ENCODE data around the gene TNRC6A.
"Not testable (repeated sequence)": the region's sequence is repeated elsewhere in the genome, so short reads cannot be mapped to it uniquely, and the experiment has no call there.

The TNRC6A gene

DNA sequence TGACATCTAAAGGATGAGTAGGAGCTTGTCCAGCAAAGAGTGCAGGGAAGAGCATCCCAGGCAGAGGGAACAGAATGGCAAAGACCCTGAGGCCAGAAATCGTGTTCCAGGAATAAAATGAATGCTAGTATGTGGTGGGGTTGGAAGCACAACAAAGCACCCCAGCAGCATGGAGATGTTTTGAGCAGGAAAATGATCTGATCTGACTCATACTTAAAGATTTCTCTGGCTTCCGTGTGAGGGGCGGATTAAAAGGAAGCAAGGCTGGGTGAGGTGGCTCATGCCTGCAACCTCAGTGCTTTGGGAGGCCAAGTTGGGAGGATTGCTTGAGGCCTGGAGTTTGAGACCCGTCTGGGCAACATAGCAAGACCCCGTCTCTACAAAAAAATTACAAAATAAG is 118.6 kb downstream of the TNRC6A start:
- DNase-seq: no peak

DNA sequence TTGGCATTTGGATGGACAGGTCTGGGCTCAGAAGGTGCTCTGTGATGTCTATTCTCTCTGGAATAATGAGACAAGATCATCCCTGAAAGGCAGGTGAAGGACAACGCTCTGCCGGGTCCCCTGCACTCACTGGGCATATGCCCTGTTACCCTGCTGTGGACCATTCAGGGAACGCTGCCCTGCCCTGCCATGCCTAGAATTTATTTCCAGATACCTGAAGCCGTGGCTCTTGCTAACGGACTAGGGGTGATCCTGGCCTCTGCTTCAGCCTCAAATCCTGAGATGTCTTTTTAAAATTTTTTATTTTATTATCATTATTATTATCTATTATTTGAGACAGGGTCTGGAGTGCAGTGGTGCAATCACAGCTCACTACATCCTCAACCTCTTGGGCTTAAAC is 120.2 kb downstream of the TNRC6A start:
- no peak for DNase-seq

- DNase-seq: peak; percentile 62
Measured at GRCh38 chr16:24850289-24850938, 121.0 kb downstream of the TNRC6A start.

GRCh38 chr16:24851700-24852099 is 122.2 kb downstream of the TNRC6A start:
- peak; percentile 72 for DNase-seq

DNA sequence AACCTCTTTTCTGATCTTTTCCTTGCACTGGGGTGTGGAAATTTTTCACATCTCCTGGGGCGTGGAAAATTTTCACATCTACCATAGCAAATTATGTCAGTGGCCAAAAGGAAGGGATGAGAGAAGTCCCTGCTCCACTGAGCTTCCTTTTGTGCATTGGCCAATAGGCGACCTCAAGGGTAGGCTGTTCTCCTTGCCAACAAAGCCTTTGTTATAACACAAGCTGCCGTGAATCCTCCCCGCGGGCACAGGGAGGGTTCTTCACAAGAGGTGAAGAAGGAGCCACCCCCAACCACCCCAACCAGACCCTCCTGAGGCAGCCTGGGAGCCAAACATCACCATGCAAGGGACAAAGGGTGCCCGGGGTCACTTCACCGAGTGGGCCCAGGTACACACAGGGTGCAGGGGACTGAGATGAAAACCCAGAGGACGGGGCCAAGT is 122.8 kb downstream of the TNRC6A start:
- DNase-seq: no peak

GRCh38 chr16:24853169-24853824 is 123.8 kb downstream of the TNRC6A start:
- DNase-seq: no peak

GRCh38 chr16:24853830-24854229 is 124.4 kb downstream of the TNRC6A start:
- DNase-seq: no peak

DNA sequence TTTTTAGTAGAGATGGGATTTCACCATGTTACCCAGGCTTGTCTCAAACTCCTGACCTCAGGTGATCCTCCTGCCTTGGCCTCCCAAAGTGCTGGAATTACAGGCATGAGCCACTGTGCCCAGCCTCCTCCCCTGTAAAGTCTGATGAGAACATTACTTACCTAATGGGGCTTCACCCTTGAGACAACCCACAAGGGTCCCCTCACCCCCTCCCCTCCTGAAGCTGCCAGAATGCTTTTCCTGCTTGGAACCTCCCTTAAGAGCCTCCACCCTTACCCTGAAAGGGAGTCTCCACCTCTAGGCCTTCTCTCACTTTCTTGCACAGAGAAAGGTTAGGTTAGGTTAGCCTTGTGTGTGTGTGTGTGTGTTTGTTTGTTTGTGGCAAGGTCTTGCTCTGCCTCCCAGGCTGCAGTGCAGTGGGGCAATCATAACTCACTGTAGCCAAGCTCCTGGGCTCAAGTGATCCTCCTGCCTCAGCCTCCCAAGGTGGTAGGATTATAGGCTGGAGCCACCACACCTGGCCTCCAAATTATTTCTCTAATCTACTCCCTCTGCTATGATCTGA is 125.2 kb downstream of the TNRC6A start:
- DNase-seq: no peak

GRCh38 chr16:24855678-24856077 is 126.2 kb downstream of the TNRC6A start:
- DNase-seq: no peak

- not testable (repeated sequence) for DNase-seq
Measured at GRCh38 chr16:24856871-24857270, 127.4 kb downstream of the TNRC6A start.

- DNase-seq: peak; percentile 44
Measured at GRCh38 chr16:24858219-24859041, 129.0 kb downstream of the TNRC6A start.

DNA sequence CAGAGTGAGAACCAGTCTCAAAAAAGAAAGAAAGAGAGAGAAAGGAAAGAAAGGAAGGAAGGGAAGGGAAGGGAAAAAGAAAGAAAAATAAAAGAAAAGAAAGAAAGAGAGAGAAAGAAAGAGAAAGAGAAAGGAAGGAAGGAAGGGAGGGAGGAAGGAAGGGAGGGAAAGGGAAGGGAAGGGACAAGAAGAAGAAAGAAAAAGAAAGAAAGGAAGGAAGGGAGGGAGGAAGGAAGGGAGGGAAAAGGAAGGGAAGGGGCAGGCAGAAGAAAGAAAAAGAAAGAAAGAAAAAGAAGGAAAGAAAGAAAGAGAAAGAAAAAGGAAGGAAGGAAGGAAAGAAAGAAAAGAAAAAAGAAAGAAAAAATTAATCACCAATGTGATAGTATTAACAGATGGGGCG is 132.0 kb downstream of the TNRC6A start:
- DNase-seq: no peak

DNA sequence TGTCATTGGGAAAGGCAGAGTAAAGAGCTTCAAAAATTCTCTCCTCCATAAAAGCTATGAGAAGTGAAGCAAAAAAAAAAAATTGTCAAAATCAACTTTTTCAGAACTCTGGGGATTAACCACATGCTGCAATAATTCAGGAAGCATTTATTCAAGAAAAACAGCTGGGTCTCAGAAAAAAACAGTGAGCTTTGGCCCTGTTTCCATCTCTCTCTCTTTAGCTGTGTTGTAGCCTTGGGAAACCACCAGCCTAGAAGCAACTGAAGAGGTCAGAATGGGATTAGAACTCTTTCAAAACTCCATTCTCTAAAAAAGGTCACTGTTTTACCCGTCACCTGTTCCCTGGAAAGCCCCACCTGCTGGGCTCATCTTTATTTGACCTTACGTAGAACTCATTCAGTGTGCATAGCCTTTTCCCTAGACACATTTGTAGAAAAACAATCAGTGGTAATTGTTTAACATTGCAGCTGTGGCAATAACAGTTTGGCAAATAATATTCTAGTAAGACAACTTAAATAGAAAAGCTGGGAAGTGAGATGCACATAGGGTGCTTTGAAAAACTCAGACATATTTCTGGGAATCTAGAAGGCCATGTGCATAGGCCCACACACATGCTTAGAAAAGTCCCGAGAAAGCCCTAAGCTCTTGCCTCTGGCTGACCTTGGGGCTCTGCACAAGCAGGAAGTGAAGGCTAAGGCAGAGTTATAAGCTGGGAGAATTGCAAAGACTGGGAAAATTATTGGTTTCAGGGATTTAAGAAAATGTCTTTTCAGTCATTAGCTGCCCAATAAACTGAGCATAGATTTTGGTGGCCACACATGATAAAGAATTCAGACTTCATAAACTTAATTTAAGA is 134.4 kb downstream of the TNRC6A start:
- DNase-seq: no peak

- no peak for DNase-seq
Measured at GRCh38 chr16:24869033-24869432, 139.6 kb downstream of the TNRC6A start.

DNA sequence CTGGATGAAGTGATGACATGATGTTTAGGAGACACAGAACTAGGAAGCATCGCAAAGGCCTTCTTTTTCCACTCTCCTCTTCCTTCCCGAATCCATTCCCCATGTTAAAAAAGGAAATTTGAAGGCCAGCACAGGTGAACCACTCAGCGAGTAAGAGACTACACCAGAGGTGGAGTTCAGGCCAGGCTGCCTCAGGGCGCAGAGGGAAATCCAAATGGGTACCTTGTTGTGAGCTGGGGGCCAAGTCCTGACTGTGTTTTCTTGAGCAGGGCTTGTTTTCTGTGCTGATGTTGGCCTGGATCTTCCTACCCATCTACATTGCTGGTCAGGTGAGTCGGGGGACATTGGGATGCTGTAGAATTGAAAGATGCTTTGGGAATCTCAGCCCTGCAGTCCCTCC is 142.4 kb downstream of the TNRC6A start:
- no peak for DNase-seq

- no peak for DNase-seq
Measured at GRCh38 chr16:24873028-24873427, 143.6 kb downstream of the TNRC6A start.

- DNase-seq: no peak
Measured at GRCh38 chr16:24875466-24875865, 146.0 kb downstream of the TNRC6A start.

Measured in activated CD4-positive, alpha-beta T cell treated with anti-CD3 and anti-CD28 coated beads, Interleukin-2, Interleukin-6, amounts not matched to agents 100 ng/mL and 50 ng/mL, durations not matched to agents 16 hours and 8 hours (primary cell).